Measurements from ENCODE around the gene CREBBP. TPM values are rescaled to one million over a fixed set of nuclear protein-coding genes. Genes with fewer than 3 reads are reported as not detected.

The CREBBP gene
- total and polyA plus RNA-seq, 2 donors: 11.6 to 20.7 TPM

DNA sequence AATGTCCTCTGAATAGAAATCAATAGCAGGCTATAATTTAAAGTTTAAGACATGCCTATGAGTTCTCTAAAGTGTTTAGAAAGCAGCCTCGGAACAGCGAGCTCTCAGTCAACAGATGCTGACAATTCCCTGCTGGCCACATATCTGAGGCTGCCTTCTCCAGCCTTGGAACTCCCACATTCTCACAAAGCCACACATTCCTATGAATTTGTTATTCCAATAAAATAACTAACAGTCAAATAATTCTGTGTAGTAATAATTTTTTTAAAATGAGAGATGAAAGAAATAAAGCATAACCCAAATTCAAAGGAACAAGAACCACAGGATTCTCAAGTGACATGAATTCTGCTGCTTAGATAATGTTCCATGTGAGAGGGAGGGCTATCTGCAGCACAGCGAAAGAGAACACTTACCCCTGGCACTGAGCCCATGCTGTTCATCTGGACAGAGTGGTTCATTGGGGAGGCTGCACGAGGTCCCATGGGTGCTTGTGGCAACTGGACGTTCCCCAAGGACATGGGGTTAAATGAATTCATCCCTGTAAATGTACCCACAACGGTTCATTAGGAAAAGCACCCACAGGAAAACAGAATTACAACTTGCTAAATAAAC, 106.3 kb downstream of the CREBBP start:
- Histone ChIP-seq H3K27ac (ENCODE audit: low read depth in 1 of 2, low read length in 1 of 2) (no peak overlapping the region), H3K36me3 (ENCODE audit: control insufficient read depth in 2 of 2, insufficient read depth in 2 of 2, low read length in 1 of 2) (peaks cover 76 to 85% of the 10 kb centered on the region in 2 donors), H3K4me1 (ENCODE audit: control insufficient read depth in 2 of 2, insufficient read depth in 2 of 2, low read length in 2 of 2) (no peaks in the 10 kb centered on the region), H3K27me3 (ENCODE audit: control insufficient read depth in 2 of 2, insufficient read depth in 1 of 2, low read length in 1 of 2) (no peaks in the 10 kb centered on the region), H3K9me3 (ENCODE audit: control insufficient read depth in 2 of 2, insufficient read depth in 1 of 2, low read length in 1 of 2) (no peaks in the 10 kb centered on the region), H3K4me3 (ENCODE audit: low read length in 2 of 2) (no peak overlapping the region)
- 92% methylated on average over 6 of the region's 6 CpGs for WGBS
- DNase-seq (ENCODE audit: low read depth in 6 of 9, low spot score in 9 of 9): no peak

DNA sequence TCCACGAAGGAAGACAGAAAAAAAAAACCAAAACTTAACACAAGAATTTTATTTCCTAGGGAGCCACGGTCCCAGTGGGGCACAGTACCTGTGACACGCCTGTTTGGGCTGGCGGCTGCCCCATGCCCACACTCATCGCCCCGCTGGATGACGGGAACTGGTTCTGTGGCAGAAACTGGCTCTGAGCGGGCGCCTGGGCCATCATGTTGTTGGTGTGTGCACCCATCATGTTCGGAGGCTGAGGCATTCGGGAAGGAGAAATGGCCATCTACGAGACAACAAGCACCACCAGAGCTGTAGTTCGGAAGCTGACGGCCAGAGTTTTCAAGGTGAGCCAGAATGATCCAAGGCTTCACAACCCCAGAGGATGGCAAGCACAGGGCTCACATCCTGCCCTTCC, 106.8 kb downstream of the CREBBP start:
- Histone ChIP-seq H3K4me3 (ENCODE audit: low read length in 2 of 2) (no peak overlapping the region), H3K27ac (ENCODE audit: low read depth in 1 of 2, low read length in 1 of 2) (no peak overlapping the region), H3K27me3 (ENCODE audit: control insufficient read depth in 2 of 2, insufficient read depth in 1 of 2, low read length in 1 of 2) (no peaks in the 10 kb centered on the region), H3K36me3 (ENCODE audit: control insufficient read depth in 2 of 2, insufficient read depth in 2 of 2, low read length in 1 of 2) (peaks cover 79 to 89% of the 10 kb centered on the region in 2 donors), H3K4me1 (ENCODE audit: control insufficient read depth in 2 of 2, insufficient read depth in 2 of 2, low read length in 2 of 2) (no peaks in the 10 kb centered on the region), H3K9me3 (ENCODE audit: control insufficient read depth in 2 of 2, insufficient read depth in 1 of 2, low read length in 1 of 2) (no peaks in the 10 kb centered on the region)
- WGBS: 97% methylated on average over 14 of the region's 14 CpGs
- no peak for DNase-seq (ENCODE audit: low read depth in 6 of 9, low spot score in 9 of 9)

DNA sequence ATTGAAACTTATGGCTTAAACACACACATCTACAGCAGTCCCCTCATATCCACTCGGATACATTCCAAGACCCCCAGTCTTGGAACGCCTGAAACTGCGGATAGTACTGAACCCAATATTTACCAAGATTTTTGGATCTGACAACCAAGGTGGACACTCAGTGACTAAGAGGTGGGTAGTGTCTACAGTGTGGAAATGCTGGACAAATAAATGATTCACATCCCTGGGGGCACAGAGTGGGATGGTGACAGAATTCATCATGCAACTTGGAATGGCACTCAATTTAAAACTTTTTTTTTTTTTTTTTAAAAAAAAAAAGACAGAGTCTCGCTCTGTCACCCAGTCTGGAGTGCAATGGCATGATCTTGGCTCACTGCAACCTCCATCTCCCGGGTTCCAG, 109.0 kb downstream of the CREBBP start:
- no peaks in the 10 kb centered on the region for H3K4me1 ChIP-seq (ENCODE audit: control insufficient read depth in 2 of 2, insufficient read depth in 2 of 2, low read length in 2 of 2)
- H3K36me3 ChIP-seq (ENCODE audit: control insufficient read depth in 2 of 2, insufficient read depth in 2 of 2, low read length in 1 of 2): peaks cover 88 to 92% of the 10 kb centered on the region in 2 donors
- no peaks in the 10 kb centered on the region for H3K9me3 ChIP-seq (ENCODE audit: control insufficient read depth in 2 of 2, insufficient read depth in 1 of 2, low read length in 1 of 2)
- H3K27me3 ChIP-seq (ENCODE audit: control insufficient read depth in 2 of 2, insufficient read depth in 1 of 2, low read length in 1 of 2): no peaks in the 10 kb centered on the region
- no peak overlapping the region for H3K4me3 ChIP-seq (ENCODE audit: low read length in 2 of 2)
- no peak for DNase-seq (ENCODE audit: low read depth in 6 of 9, low spot score in 9 of 9)
- H3K27ac ChIP-seq (ENCODE audit: low read depth in 1 of 2, low read length in 1 of 2): no peak overlapping the region
- WGBS: 98% methylated on average over 5 of the region's 5 CpGs

DNA sequence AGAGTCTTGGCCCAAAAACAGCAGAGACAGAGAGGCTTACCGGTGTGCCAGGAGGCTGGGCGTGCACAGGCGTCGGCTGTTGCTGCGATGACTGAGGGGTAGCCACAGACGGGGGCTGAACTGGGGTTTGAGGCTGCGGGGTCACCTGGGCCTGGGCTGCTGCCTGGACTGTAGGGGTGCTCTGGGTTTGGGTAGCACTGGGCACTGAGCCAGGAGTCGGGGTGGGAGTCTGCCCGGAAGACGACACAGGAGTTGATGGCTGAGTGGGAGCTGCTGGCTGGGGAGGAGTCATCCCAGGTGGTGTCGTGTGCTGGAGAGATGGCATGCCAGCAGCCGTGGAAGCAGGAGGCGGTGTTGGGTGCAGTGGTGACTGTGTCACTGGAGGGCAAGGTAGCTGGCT, 110.0 kb downstream of the CREBBP start:
- H3K36me3 ChIP-seq (ENCODE audit: control insufficient read depth in 2 of 2, insufficient read depth in 2 of 2, low read length in 1 of 2): peaks cover 88 to 95% of the 10 kb centered on the region in 2 donors
- H3K27ac ChIP-seq (ENCODE audit: low read depth in 1 of 2, low read length in 1 of 2): no peak overlapping the region
- no peak for DNase-seq (ENCODE audit: low read depth in 6 of 9, low spot score in 9 of 9)
- H3K9me3 ChIP-seq (ENCODE audit: control insufficient read depth in 2 of 2, insufficient read depth in 1 of 2, low read length in 1 of 2): no peaks in the 10 kb centered on the region
- H3K27me3 ChIP-seq (ENCODE audit: control insufficient read depth in 2 of 2, insufficient read depth in 1 of 2, low read length in 1 of 2): no peaks in the 10 kb centered on the region
- H3K4me3 ChIP-seq (ENCODE audit: low read length in 2 of 2): no peak overlapping the region
- WGBS: 97% methylated on average over 13 of the region's 13 CpGs
- no peaks in the 10 kb centered on the region for H3K4me1 ChIP-seq (ENCODE audit: control insufficient read depth in 2 of 2, insufficient read depth in 2 of 2, low read length in 2 of 2)

DNA sequence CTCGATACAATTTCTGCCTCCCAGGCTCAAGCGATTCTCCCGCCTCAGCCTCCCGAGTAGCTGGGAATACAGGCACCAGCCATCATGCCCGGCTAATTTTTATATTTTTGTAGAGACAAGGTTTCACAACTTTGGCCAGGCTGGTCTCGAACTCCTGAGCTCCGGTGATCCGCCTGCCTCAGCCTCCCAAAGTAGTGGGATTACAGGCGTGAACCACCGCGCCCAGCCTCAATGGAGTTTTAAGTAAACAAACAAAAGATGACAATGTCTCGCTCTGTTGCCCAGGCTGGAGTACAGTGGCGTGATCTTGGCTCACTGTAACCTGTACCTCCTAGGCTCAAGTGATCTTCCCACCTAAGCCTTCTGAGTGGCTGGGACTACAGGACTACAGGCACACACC, 110.6 kb downstream of the CREBBP start:
- WGBS: 98% methylated on average over 13 of the region's 13 CpGs

DNA sequence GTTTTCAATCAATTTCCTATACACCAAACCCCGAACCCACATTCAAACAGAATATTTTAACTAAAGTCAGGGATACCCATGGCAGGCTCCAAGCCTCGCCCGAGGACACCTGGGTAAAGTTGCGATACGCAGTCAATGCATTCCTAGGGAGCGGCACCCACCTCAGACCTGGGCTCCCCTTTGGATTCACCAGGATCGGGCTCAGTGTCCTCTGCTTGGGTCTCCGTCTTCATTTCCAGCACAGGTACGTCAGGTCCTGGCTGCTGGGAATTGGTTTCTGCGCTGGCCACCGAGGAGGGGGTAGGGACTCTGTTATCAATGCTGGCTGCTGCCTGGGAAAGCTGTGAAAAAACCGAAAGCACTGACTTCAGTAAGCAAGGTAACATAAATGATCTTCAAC, 111.5 kb downstream of the CREBBP start:
- peaks cover 88 to 92% of the 10 kb centered on the region in 2 donors for H3K36me3 ChIP-seq (ENCODE audit: control insufficient read depth in 2 of 2, insufficient read depth in 2 of 2, low read length in 1 of 2)
- no peaks in the 10 kb centered on the region for H3K27me3 ChIP-seq (ENCODE audit: control insufficient read depth in 2 of 2, insufficient read depth in 1 of 2, low read length in 1 of 2)
- H3K4me3 ChIP-seq (ENCODE audit: low read length in 2 of 2): no peak overlapping the region
- H3K4me1 ChIP-seq (ENCODE audit: control insufficient read depth in 2 of 2, insufficient read depth in 2 of 2, low read length in 2 of 2): no peaks in the 10 kb centered on the region
- H3K9me3 ChIP-seq (ENCODE audit: control insufficient read depth in 2 of 2, insufficient read depth in 1 of 2, low read length in 1 of 2): no peaks in the 10 kb centered on the region
- DNase-seq (ENCODE audit: low read depth in 6 of 9, low spot score in 9 of 9): no peak
- 99% methylated on average over 12 of the region's 12 CpGs for WGBS
- no peak overlapping the region for H3K27ac ChIP-seq (ENCODE audit: low read depth in 1 of 2, low read length in 1 of 2)

More for the DNA sequence above, 110.6 kb downstream of the CREBBP start:
- H3K36me3 ChIP-seq (ENCODE audit: control insufficient read depth in 2 of 2, insufficient read depth in 2 of 2, low read length in 1 of 2): peaks cover 88 to 95% of the 10 kb centered on the region in 2 donors
- no peak for DNase-seq (ENCODE audit: low read depth in 6 of 9, low spot score in 9 of 9)
- no peaks in the 10 kb centered on the region for H3K27me3 ChIP-seq (ENCODE audit: control insufficient read depth in 2 of 2, insufficient read depth in 1 of 2, low read length in 1 of 2)
- H3K27ac ChIP-seq (ENCODE audit: low read depth in 1 of 2, low read length in 1 of 2): no peak overlapping the region
- H3K4me1 ChIP-seq (ENCODE audit: control insufficient read depth in 2 of 2, insufficient read depth in 2 of 2, low read length in 2 of 2): no peaks in the 10 kb centered on the region
- no peaks in the 10 kb centered on the region for H3K9me3 ChIP-seq (ENCODE audit: control insufficient read depth in 2 of 2, insufficient read depth in 1 of 2, low read length in 1 of 2)
- no peak overlapping the region for H3K4me3 ChIP-seq (ENCODE audit: low read length in 2 of 2)

DNA sequence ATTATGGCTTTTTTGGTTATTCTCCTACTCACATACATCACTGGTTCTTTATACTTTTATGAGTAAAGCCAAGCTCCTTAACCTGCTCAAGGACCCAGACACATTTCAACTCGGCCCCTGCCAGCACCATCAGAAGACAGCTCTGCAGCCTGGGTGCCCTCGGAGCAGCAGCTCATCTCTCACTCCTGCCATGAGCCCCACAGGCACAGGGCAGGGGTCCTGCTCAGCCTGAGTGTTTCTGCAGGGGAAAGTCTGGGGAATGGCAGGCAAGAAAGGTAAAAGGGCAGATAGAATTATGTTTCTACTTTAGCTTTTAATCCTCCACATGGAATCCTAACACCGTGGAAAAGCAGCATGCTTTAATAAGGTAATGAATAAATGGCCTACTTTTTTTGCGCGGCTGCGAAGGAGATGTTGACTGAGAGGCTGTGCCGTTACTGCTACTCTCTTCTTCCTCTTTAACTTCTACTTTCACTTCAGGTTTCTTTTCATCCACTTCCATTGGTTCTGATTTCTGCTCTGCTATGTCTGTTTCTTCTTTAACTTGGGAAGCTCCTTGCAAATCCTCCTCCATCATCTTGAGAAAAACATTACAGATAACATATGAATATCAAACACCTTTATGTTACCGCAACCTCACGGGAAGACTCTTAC, 113.1 kb downstream of the CREBBP start:
- no peak overlapping the region for H3K27ac ChIP-seq (ENCODE audit: low read depth in 1 of 2, low read length in 1 of 2)
- no peak overlapping the region for H3K4me3 ChIP-seq (ENCODE audit: low read length in 2 of 2)
- no peaks in the 10 kb centered on the region for H3K9me3 ChIP-seq (ENCODE audit: control insufficient read depth in 2 of 2, insufficient read depth in 1 of 2, low read length in 1 of 2)
- peaks cover 86 to 92% of the 10 kb centered on the region in 2 donors for H3K36me3 ChIP-seq (ENCODE audit: control insufficient read depth in 2 of 2, insufficient read depth in 2 of 2, low read length in 1 of 2)
- H3K4me1 ChIP-seq (ENCODE audit: control insufficient read depth in 2 of 2, insufficient read depth in 2 of 2, low read length in 2 of 2): no peaks in the 10 kb centered on the region
- H3K27me3 ChIP-seq (ENCODE audit: control insufficient read depth in 2 of 2, insufficient read depth in 1 of 2, low read length in 1 of 2): no peaks in the 10 kb centered on the region
- WGBS: 97% methylated on average over 9 of the region's 9 CpGs
- no peak for DNase-seq (ENCODE audit: low read depth in 6 of 9, low spot score in 9 of 9)

DNA sequence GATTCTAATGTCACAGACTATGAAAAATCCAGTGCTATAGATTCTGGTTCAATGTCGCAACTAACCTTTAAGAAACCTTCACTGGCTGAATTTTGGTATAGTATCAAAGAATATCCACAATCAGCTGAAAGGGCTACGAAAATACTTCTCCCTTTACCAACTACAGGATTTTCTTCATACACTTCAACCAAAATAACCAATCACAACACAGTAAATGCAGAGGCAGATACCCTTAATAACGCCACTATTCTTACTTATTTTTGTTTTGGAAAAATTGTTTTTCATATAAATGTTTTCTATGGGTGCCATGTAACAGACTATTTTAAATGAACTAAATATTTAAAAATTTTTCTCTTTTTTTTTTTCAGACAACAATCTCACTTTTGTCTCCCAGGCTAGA, 114.3 kb downstream of the CREBBP start:
- peaks cover 86 to 96% of the 10 kb centered on the region in 2 donors for H3K36me3 ChIP-seq (ENCODE audit: control insufficient read depth in 2 of 2, insufficient read depth in 2 of 2, low read length in 1 of 2)
- 99% methylated on average over 3 of the region's 3 CpGs for WGBS
- H3K9me3 ChIP-seq (ENCODE audit: control insufficient read depth in 2 of 2, insufficient read depth in 1 of 2, low read length in 1 of 2): no peaks in the 10 kb centered on the region
- H3K4me1 ChIP-seq (ENCODE audit: control insufficient read depth in 2 of 2, insufficient read depth in 2 of 2, low read length in 2 of 2): no peaks in the 10 kb centered on the region
- no peaks in the 10 kb centered on the region for H3K27me3 ChIP-seq (ENCODE audit: control insufficient read depth in 2 of 2, insufficient read depth in 1 of 2, low read length in 1 of 2)
- no peak overlapping the region for H3K27ac ChIP-seq (ENCODE audit: low read depth in 1 of 2, low read length in 1 of 2)
- no peak overlapping the region for H3K4me3 ChIP-seq (ENCODE audit: low read length in 2 of 2)
- no peak for DNase-seq (ENCODE audit: low read depth in 6 of 9, low spot score in 9 of 9)

DNA sequence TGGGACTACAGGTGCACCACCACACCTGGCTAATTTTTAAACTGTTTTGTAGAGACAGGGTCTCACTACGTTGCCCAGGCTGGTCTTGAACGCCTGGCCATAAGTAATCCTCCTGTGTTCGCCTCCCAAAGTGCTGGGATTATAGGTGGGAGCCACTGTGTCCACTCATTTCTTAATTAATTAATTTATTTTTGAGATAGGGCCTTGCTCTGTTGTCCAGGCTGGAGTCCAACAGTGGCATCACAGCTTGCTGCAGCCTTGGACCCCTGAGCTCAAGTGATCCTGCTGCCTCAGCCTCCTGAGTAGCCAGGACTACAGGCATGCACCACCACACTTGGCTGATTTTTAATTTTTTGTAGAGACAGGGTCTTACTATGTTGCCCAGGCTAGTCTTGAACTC, 116.1 kb downstream of the CREBBP start:
- H3K36me3 ChIP-seq (ENCODE audit: control insufficient read depth in 2 of 2, insufficient read depth in 2 of 2, low read length in 1 of 2): peaks cover 75 to 86% of the 10 kb centered on the region in 2 donors
- 98% methylated on average over 3 of the region's 3 CpGs for WGBS
- no peak overlapping the region for H3K27ac ChIP-seq (ENCODE audit: low read depth in 1 of 2, low read length in 1 of 2)
- H3K9me3 ChIP-seq (ENCODE audit: control insufficient read depth in 2 of 2, insufficient read depth in 1 of 2, low read length in 1 of 2): no peaks in the 10 kb centered on the region
- H3K27me3 ChIP-seq (ENCODE audit: control insufficient read depth in 2 of 2, insufficient read depth in 1 of 2, low read length in 1 of 2): no peaks in the 10 kb centered on the region
- H3K4me1 ChIP-seq (ENCODE audit: control insufficient read depth in 2 of 2, insufficient read depth in 2 of 2, low read length in 2 of 2): no peaks in the 10 kb centered on the region
- H3K4me3 ChIP-seq (ENCODE audit: low read length in 2 of 2): no peak overlapping the region
- no peak for DNase-seq (ENCODE audit: low read depth in 6 of 9, low spot score in 9 of 9)
